ENCODE results near the gene ACAN. TPM values are rescaled to one million over a fixed set of nuclear protein-coding genes. Genes with fewer than 3 reads are reported as not detected.
A peak's percentile ranks its signal among the peaks of the same experiment; 100 is the strongest.

Gene ACAN
- polyA plus RNA-seq, 3 donors: not detected

DNA sequence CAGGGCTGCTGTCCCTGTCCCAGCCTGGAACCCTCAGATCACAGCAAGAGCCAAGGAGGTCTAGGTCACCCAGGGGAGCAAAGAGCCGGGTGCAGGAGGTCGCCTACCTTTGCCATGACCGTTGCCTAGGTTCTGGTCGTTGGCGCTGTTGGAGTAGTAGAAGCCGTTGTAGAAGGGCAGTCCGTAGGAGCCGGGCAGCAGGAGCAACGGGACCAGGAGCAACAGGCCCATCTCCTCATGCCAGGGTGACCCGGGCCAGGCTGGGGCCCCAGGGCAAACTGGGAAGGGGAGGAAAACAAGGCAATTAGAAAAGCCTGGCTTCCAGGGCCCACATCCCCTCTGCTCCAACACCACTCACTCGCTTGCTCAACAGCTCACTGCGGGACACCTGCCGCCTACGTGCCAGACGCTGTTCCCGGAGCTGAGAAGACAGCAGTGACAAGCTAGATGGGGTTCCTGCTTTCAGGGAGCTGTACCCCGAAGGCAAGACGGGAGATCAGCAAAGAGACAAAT is 83.9 kb downstream of the ACAN start:
- Mint-ChIP-seq H3K27me3 (ENCODE audit: low read depth in 3 of 3) (peaks cover 0 to 6% (median 0%) of the 10 kb centered on the region in 3 donors), H3K27ac (peak overlapping the region in 1 of 7 donors; percentile 30), H3K9me3 (no peaks in the 10 kb centered on the region), H3K36me3 (no peaks in the 10 kb centered on the region), H3K4me3 (no peak overlapping the region), H3K4me1 (peaks cover 3% of the 10 kb centered on the region)
- Histone ChIP-seq H3K9me3 (replicated peaks in 1 of 2; ENCODE audit: control insufficient read depth in 1 of 2, insufficient read depth in 1 of 2, low read length in 2 of 2) (no peaks in the 10 kb centered on the region), H3K27ac (ENCODE audit: low read depth in 1 of 2, low read length in 2 of 2) (no peak overlapping the region), H3K79me2 (ENCODE audit: insufficient read depth, low read length) (no peaks in the 10 kb centered on the region), H3K36me3 (replicated peaks in 1 of 2; ENCODE audit: control insufficient read depth in 1 of 2, insufficient read depth in 2 of 2, low read length in 2 of 2) (no peaks in the 10 kb centered on the region), H3K27me3 (ENCODE audit: control insufficient read depth in 2 of 2, insufficient read depth in 2 of 2, low read length in 2 of 2) (no peaks in the 10 kb centered on the region), H3K4me2 (replicated peaks; ENCODE audit: extremely low read depth, low read length, poor library complexity, severe bottlenecking) (no peak overlapping the region), H4K20me1 (ENCODE audit: insufficient read depth, low read length) (no peaks in the 10 kb centered on the region), H2AFZ (ENCODE audit: insufficient read depth, low read depth, low read length, poor library complexity, severe bottlenecking) (no peak overlapping the region), H3K4me1 (ENCODE audit: control insufficient read depth in 1 of 2, insufficient read depth in 2 of 2, low read length in 2 of 2) (no peaks in the 10 kb centered on the region), H3K4me3 (replicated peaks in 1 of 3; ENCODE audit: low read depth in 2 of 3, low read length in 3 of 3) (no peak overlapping the region), H3K9ac (ENCODE audit: insufficient read depth, low read length, poor library complexity, severe bottlenecking) (no peak overlapping the region)
- WGBS (ENCODE audit: insufficient coverage): 94% methylated on average over 18 of the region's 18 CpGs
- intact Hi-C loops (cut with micrococcal nuclease): no loop called here
- TF ChIP-seq, protein P1, sequence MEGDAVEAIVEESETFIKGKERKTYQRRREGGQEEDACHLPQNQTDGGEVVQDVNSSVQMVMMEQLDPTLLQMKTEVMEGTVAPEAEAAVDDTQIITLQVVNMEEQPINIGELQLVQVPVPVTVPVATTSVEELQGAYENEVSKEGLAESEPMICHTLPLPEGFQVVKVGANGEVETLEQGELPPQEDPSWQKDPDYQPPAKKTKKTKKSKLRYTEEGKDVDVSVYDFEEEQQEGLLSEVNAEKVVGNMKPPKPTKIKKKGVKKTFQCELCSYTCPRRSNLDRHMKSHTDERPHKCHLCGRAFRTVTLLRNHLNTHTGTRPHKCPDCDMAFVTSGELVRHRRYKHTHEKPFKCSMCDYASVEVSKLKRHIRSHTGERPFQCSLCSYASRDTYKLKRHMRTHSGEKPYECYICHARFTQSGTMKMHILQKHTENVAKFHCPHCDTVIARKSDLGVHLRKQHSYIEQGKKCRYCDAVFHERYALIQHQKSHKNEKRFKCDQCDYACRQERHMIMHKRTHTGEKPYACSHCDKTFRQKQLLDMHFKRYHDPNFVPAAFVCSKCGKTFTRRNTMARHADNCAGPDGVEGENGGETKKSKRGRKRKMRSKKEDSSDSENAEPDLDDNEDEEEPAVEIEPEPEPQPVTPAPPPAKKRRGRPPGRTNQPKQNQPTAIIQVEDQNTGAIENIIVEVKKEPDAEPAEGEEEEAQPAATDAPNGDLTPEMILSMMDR (IDR thresholded peaks at IDR 0.05): no peak
- DNase-seq: no peak

DNA sequence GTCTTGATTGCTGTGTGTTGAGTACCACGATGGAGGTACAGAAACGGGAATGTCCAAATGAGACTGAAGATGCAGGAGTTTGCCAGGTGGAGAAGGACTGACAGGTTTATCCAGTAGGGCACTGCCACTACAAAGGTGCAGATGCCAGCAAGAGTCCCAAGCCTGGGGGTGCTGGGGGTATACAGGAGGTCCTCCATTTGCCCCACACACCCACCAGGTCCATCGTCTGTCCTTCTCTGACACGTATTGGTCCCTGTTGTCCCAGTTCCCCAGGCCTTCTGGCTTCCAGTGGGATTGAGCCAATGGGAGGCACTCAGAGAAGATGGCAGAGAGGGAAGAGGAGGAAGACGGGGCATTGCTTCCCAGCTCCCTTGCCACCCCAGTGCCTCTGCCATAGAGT is 85.5 kb downstream of the ACAN start:
- H3K4me3 ChIP-seq (replicated peaks in 1 of 3; ENCODE audit: low read depth in 2 of 3, low read length in 3 of 3): no peak overlapping the region
- DNase-seq: no peak
- TF ChIP-seq, protein P1 (IDR thresholded peaks at IDR 0.05): no peak
- H3K9me3 Mint-ChIP-seq: peaks cover 0 to 2% (median 0%) of the 10 kb centered on the region in 7 donors
- H3K27me3 ChIP-seq (ENCODE audit: control insufficient read depth in 2 of 2, insufficient read depth in 2 of 2, low read length in 2 of 2): peaks cover 0 to 7% of the 10 kb centered on the region in 2 donors
- peaks cover 7 to 19% (median 8%) of the 10 kb centered on the region in 3 donors for H3K27me3 Mint-ChIP-seq (ENCODE audit: low read depth in 3 of 3)
- no peak overlapping the region for H3K27ac ChIP-seq (ENCODE audit: low read depth in 1 of 2, low read length in 2 of 2)
- intact Hi-C loops (cut with micrococcal nuclease): no loop called here
- no peaks in the 10 kb centered on the region for H3K79me2 ChIP-seq (ENCODE audit: insufficient read depth, low read length)
- H3K9ac ChIP-seq (ENCODE audit: insufficient read depth, low read length, poor library complexity, severe bottlenecking): no peak overlapping the region
- H3K4me1 Mint-ChIP-seq: peaks cover 3% of the 10 kb centered on the region
- H3K4me1 ChIP-seq (ENCODE audit: control insufficient read depth in 1 of 2, insufficient read depth in 2 of 2, low read length in 2 of 2): no peaks in the 10 kb centered on the region
- H3K9me3 ChIP-seq (replicated peaks in 1 of 2; ENCODE audit: control insufficient read depth in 1 of 2, insufficient read depth in 1 of 2, low read length in 2 of 2): no peaks in the 10 kb centered on the region
- no peak overlapping the region for H3K27ac Mint-ChIP-seq
- no peaks in the 10 kb centered on the region for H3K36me3 ChIP-seq (replicated peaks in 1 of 2; ENCODE audit: control insufficient read depth in 1 of 2, insufficient read depth in 2 of 2, low read length in 2 of 2)
- no peaks in the 10 kb centered on the region for H3K36me3 Mint-ChIP-seq
- WGBS (ENCODE audit: insufficient coverage): 100% methylated on average over 2 of the region's 5 CpGs
- H3K4me3 Mint-ChIP-seq: no peak overlapping the region
- no peak overlapping the region for H3K4me2 ChIP-seq (replicated peaks; ENCODE audit: extremely low read depth, low read length, poor library complexity, severe bottlenecking)
- H2AFZ ChIP-seq (ENCODE audit: insufficient read depth, low read depth, low read length, poor library complexity, severe bottlenecking): no peak overlapping the region
- H4K20me1 ChIP-seq (ENCODE audit: insufficient read depth, low read length): no peaks in the 10 kb centered on the region

All from CD14-positive monocyte (primary cell).